ENCODE results near the gene HNRNPLL.

Gene HNRNPLL

GRCh38 chr2:38572167-38572566 lies 30.6 kb downstream of the HNRNPLL start:
- no peak for DNase-seq (ENCODE audit: low read depth)
- no peak overlapping the region for H3K4me3 ChIP-seq (ENCODE audit: low read depth, low read length)
- TF ChIP-seq CTCF (IDR thresholded peaks at IDR 0.05; ENCODE audit: control insufficient read depth, extremely low read depth, insufficient read depth) = no peak

- DNase-seq (ENCODE audit: low read depth) = no peak
- H3K4me3 ChIP-seq (ENCODE audit: low read depth, low read length) = no peak overlapping the region
- TF ChIP-seq CTCF (IDR thresholded peaks at IDR 0.05; ENCODE audit: control insufficient read depth, extremely low read depth, insufficient read depth) = no peak
These were observed 31.5 kb downstream of the HNRNPLL start for GRCh38 chr2:38571193-38571592.

GRCh38 chr2:38568724-38569436 lies 33.8 kb downstream of the HNRNPLL start:
- H3K4me3 ChIP-seq (ENCODE audit: low read depth, low read length) = peak overlapping the region; percentile 7; the same call in 1 of the 2 replicates
- peak; percentile 47 for DNase-seq (ENCODE audit: low read depth)
- TF ChIP-seq CTCF (IDR thresholded peaks at IDR 0.05; ENCODE audit: control insufficient read depth, extremely low read depth, insufficient read depth) = no peak

GRCh38 chr2:38565333-38565732 lies 37.4 kb downstream of the HNRNPLL start:
- TF ChIP-seq CTCF (IDR thresholded peaks at IDR 0.05; ENCODE audit: control insufficient read depth, extremely low read depth, insufficient read depth) = no peak
- no peak overlapping the region for H3K4me3 ChIP-seq (ENCODE audit: low read depth, low read length)
- no peak for DNase-seq (ENCODE audit: low read depth)

GRCh38 chr2:38561691-38562090 lies 41.0 kb downstream of the HNRNPLL start:
- no peak for TF ChIP-seq CTCF (IDR thresholded peaks at IDR 0.05; ENCODE audit: control insufficient read depth, extremely low read depth, insufficient read depth)
- H3K4me3 ChIP-seq (ENCODE audit: low read depth, low read length) = no peak overlapping the region

GRCh38 chr2:38560092-38560491 lies 42.6 kb downstream of the HNRNPLL start:
- no peak overlapping the region for H3K4me3 ChIP-seq (ENCODE audit: low read depth, low read length)
- TF ChIP-seq CTCF (IDR thresholded peaks at IDR 0.05; ENCODE audit: control insufficient read depth, extremely low read depth, insufficient read depth) = no peak
- DNase-seq (ENCODE audit: low read depth) = no peak

More at GRCh38 chr2:38561691-38562090, 41.0 kb downstream of the HNRNPLL start:
- DNase-seq (ENCODE audit: low read depth) = no peak

- H3K4me3 ChIP-seq (ENCODE audit: low read depth, low read length) = no peak overlapping the region
- DNase-seq (ENCODE audit: low read depth) = no peak
- no peak for TF ChIP-seq CTCF (IDR thresholded peaks at IDR 0.05; ENCODE audit: control insufficient read depth, extremely low read depth, insufficient read depth)
These were observed 44.7 kb downstream of the HNRNPLL start for GRCh38 chr2:38557981-38558380.
